H9 (cell line): ENCODE measurements around the gene RYR1. TPM values are rescaled to one million over a fixed set of nuclear protein-coding genes. Genes with fewer than 3 reads are reported as not detected.

Experiments
- DNase-seq: peaks from one replicate; pipeline ENCODE4 v3.0.0-alpha.2; 2017
- H2AFZ ChIP-seq: one replicate; pipeline ENCODE4 v1.6.1; 2013; ENCODE audit warnings: mild to moderate bottlenecking, low read length, control low read depth, moderate library complexity
- H2AK5ac ChIP-seq: 2 replicates; pipeline ENCODE4 v1.6.1; 2013; ENCODE audit warnings: low read length, control low read depth, mixed read lengths; ENCODE audit not compliant: insufficient read length
- H2BK120ac ChIP-seq: one replicate; pipeline ENCODE4 v1.6.1; 2013; ENCODE audit warnings: low read depth, mild to moderate bottlenecking, low read length, control low read depth, inconsistent platforms; ENCODE audit not compliant: poor library complexity, severe bottlenecking
- H2BK12ac ChIP-seq: 2 replicates; pipeline ENCODE4 v1.6.1; 2013; ENCODE audit warnings: low read length, control low read depth, mixed read lengths, low read depth; ENCODE audit not compliant: insufficient read length
- H2BK15ac ChIP-seq: 2 replicates; pipeline ENCODE4 v1.6.1; 2013; ENCODE audit warnings: low read depth, low read length, control low read depth
- H2BK20ac ChIP-seq: one replicate; pipeline ENCODE4 v1.6.1; 2013; ENCODE audit warnings: low read depth, mild to moderate bottlenecking, low read length, control low read depth, inconsistent platforms; ENCODE audit not compliant: poor library complexity, severe bottlenecking
- H2BK5ac ChIP-seq: 2 replicates; pipeline ENCODE4 v1.6.1; 2013; ENCODE audit warnings: low read length, control low read depth, mixed read lengths; ENCODE audit not compliant: insufficient read length
- H3K14ac ChIP-seq: 2 replicates; pipeline ENCODE4 v1.6.1; 2013; ENCODE audit warnings: low read length, control low read depth; ENCODE audit not compliant: insufficient read depth
- H3K18ac ChIP-seq: 2 replicates; pipeline ENCODE4 v1.6.1; 2013; ENCODE audit warnings: low read depth, mild to moderate bottlenecking, mixed read lengths, low read length, control low read depth; ENCODE audit not compliant: insufficient read length
- H3K23ac ChIP-seq: 2 replicates; pipeline ENCODE4 v1.6.1; 2013; ENCODE audit warnings: low read length, control low read depth, mixed read lengths, low read depth; ENCODE audit not compliant: insufficient read length
- H3K23me2 ChIP-seq: 2 replicates; pipeline ENCODE4 v1.6.1; 2013; ENCODE audit warnings: low read depth, mild to moderate bottlenecking, mixed read lengths, low read length, control low read depth; ENCODE audit not compliant: insufficient read length, poor library complexity, severe bottlenecking
- H3K27ac ChIP-seq: 2 replicates; pipeline ENCODE4 v1.5.1; 2013; ENCODE audit warnings: low read length, control low read depth, mixed read lengths, low read depth; ENCODE audit not compliant: insufficient read length
- H3K27me3 ChIP-seq: 2 replicates; pipeline ENCODE4 v1.6.1; 2013; ENCODE audit warnings: low read length, control low read depth, inconsistent platforms; ENCODE audit not compliant: insufficient read depth
- H3K4ac ChIP-seq: 2 replicates; pipeline ENCODE4 v1.6.1; 2013; ENCODE audit warnings: low read depth, mild to moderate bottlenecking, control low read depth, inconsistent platforms, low read length, moderate library complexity
- H3K4me1 ChIP-seq: 2 replicates; pipeline ENCODE4 v1.6.1; 2013; ENCODE audit warnings: low read length, control low read depth, inconsistent platforms; ENCODE audit not compliant: insufficient read depth
- H3K4me2 ChIP-seq: 2 replicates; pipeline ENCODE4 v1.6.1; 2013; ENCODE audit warnings: low read length, control low read depth, mixed read lengths; ENCODE audit not compliant: insufficient read length, insufficient read depth
- H3K56ac ChIP-seq: 2 replicates; pipeline ENCODE4 v1.6.1; 2013; ENCODE audit warnings: low read depth, mild to moderate bottlenecking, mixed read lengths, low read length, control low read depth; ENCODE audit not compliant: insufficient read length
- H3K79me1 ChIP-seq: 2 replicates; pipeline ENCODE4 v1.6.1; 2013; ENCODE audit warnings: low read depth, mild to moderate bottlenecking, moderate library complexity, low read length, control low read depth, inconsistent platforms; ENCODE audit not compliant: insufficient read depth, poor library complexity, severe bottlenecking
- H3K79me2 ChIP-seq: 2 replicates; pipeline ENCODE4 v1.6.1; 2013; ENCODE audit warnings: low read length, control low read depth, inconsistent platforms; ENCODE audit not compliant: insufficient read depth
- H3K9ac ChIP-seq: 2 replicates; pipeline ENCODE4 v1.6.1; 2013; ENCODE audit warnings: low read length, control low read depth, mixed read lengths; ENCODE audit not compliant: insufficient read length; ENCODE audit errors: extremely low read depth
- H3K9me3 ChIP-seq: one replicate; pipeline ENCODE4 v1.6.1; 2013; ENCODE audit warnings: low read depth, low read length, inconsistent platforms; ENCODE audit not compliant: control insufficient read depth
- H3T11ph ChIP-seq: one replicate; pipeline ENCODE4 v1.6.1; 2013; ENCODE audit warnings: mild to moderate bottlenecking, low read length, control low read depth, inconsistent platforms
- H4K20me1 ChIP-seq: one replicate; pipeline ENCODE4 v1.6.1; 2013; ENCODE audit not compliant: control insufficient read depth, insufficient read length, insufficient read depth
- H4K5ac ChIP-seq: 2 replicates; pipeline ENCODE4 v1.6.1; 2013; ENCODE audit warnings: low read depth, mild to moderate bottlenecking, mixed read lengths, low read length, control low read depth; ENCODE audit not compliant: insufficient read length
- H4K8ac ChIP-seq: replicated peaks from 2 replicates; pipeline ENCODE4 v1.6.1; 2013; ENCODE audit warnings: low read length, control low read depth, mixed read lengths, low read depth; ENCODE audit not compliant: insufficient read length
- H4K91ac ChIP-seq: 2 replicates; pipeline ENCODE4 v1.6.1; 2013; ENCODE audit warnings: low read depth, mild to moderate bottlenecking, moderate library complexity, mixed read lengths, low read length, control low read depth; ENCODE audit not compliant: insufficient read length
- H3K27ac Mint-ChIP-seq, 3 experiments: 2 replicates in 2 of 3; 3 replicates in 1 of 3; pipeline ENCODE4 v1.8.0; 2020 to 2021; ENCODE audit warnings: mixed read lengths in 3 of 3, mild to moderate bottlenecking in 1 of 3, moderate library complexity in 1 of 3
- H3K27me3 Mint-ChIP-seq: 2 replicates; pipeline ENCODE4 v1.8.0; 2021; ENCODE audit warnings: low read depth, mild to moderate bottlenecking, moderate library complexity, mixed read lengths
- H3K36me3 Mint-ChIP-seq, 3 experiments: 2 replicates in 2 of 3; 3 replicates in 1 of 3; pipeline ENCODE4 v1.8.0; 2020 to 2021; ENCODE audit warnings: low read depth in 3 of 3, mixed read lengths in 3 of 3; ENCODE audit not compliant: insufficient read depth in 1 of 3
- H3K4me1 Mint-ChIP-seq, 2 experiments: 2 replicates each; pipeline ENCODE4 v1.8.0; 2020; ENCODE audit warnings: mixed read lengths in 2 of 2
- H3K4me3 Mint-ChIP-seq, 2 experiments: 2 replicates in 1 of 2; 3 replicates in 1 of 2; pipeline ENCODE4 v1.8.0; 2020 to 2021; ENCODE audit warnings: mild to moderate bottlenecking in 2 of 2, mixed read lengths in 2 of 2, moderate library complexity in 1 of 2
- H3K9me3 Mint-ChIP-seq, 2 experiments: 2 replicates in 1 of 2; 3 replicates in 1 of 2; pipeline ENCODE4 v1.8.0; 2020; ENCODE audit warnings: mild to moderate bottlenecking in 2 of 2, mixed read lengths in 2 of 2, moderate library complexity in 1 of 2
- WGBS: extraction: QIAGEN DNeasy Blood & Tissue Kit; methylation state at CpG from one replicate; pipeline ENCODE4 v1.1.7; 2013; ENCODE audit warnings: missing lambda C conversion rate, low lambda C conversion rate, mixed read lengths; ENCODE audit not compliant: insufficient read length; ENCODE audit errors: extremely low coverage; 5-methylcytosine and 5-hydroxymethylcytosine counted together
- total RNA-seq: library from RNA; stranded (reverse); gene quantifications from 2 replicates; pipeline ENCODE4 v1.2.1, GENCODE V29; 2021
- TF ChIP-seq, protein P1 (sequence below): fragments of 200-600 bp; sonication (generic); conservative IDR thresholded peaks from 3 replicates; pipeline ENCODE4 v1.8.0; 2021; ENCODE audit warnings: antibody characterized with exemption, mild to moderate bottlenecking

Gene RYR1
- total RNA-seq, 1 experiment from 2014 or later = 8.9 TPM

DNA sequence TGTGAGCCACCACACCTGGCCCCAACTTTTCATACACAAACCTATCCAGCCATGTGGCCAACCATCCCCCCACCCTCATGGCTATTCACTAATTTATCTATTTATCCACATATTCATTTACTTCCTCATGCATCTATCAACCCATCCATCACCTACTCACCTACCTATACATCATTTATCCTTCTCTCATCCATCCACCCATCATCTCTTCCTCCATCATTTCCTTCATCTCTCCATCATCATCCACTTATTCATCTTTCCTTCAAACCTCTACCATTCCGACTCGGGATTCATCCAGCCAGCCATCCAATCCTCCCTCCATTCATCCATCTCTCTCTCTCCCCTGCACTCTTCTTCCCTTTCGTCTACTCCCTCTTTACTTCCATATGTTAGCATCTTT lies 54.6 kb downstream of the RYR1 start:
- Histone ChIP-seq H3K27me3 (no peaks in the 10 kb centered on the region), H2AFZ (no peak overlapping the region), H3K4ac (no peak overlapping the region), H3K79me2 (no peaks in the 10 kb centered on the region), H3K56ac (no peak overlapping the region), H3K4me2 (no peak overlapping the region), H3K14ac (no peak overlapping the region), H4K5ac (no peak overlapping the region), H4K20me1 (no peaks in the 10 kb centered on the region), H4K8ac (no peak overlapping the region), H3K23me2 (no peaks in the 10 kb centered on the region), H2BK120ac (no peak overlapping the region), H3T11ph (no peak overlapping the region), H3K79me1 (no peaks in the 10 kb centered on the region), H3K9me3 (no peaks in the 10 kb centered on the region), H2BK5ac (no peak overlapping the region), H2BK20ac (no peak overlapping the region), H3K23ac (no peak overlapping the region), H3K27ac (no peak overlapping the region), H4K91ac (no peak overlapping the region), H3K4me1 (no peaks in the 10 kb centered on the region), H2BK15ac (no peak overlapping the region), H3K18ac (no peak overlapping the region), H2BK12ac (no peak overlapping the region), H3K9ac (no peak overlapping the region), H2AK5ac (no peak overlapping the region)
- H3K36me3 Mint-ChIP-seq = peaks cover 49 to 65% (median 53%) of the 10 kb centered on the region in 3 experiments
- H3K27me3 Mint-ChIP-seq = no peaks in the 10 kb centered on the region
- H3K9me3 Mint-ChIP-seq = peaks cover 0 to 2% of the 10 kb centered on the region in 2 experiments; a peak in 1 of 5 replicates
- peaks cover 0 to 5% of the 10 kb centered on the region in 2 experiments; a peak in 2 of 4 replicates for H3K4me1 Mint-ChIP-seq
- no peak for DNase-seq
- no peak overlapping the region; a peak in 1 of 7 replicates for H3K27ac Mint-ChIP-seq
- WGBS = 100% methylated on average over 3 of the region's 3 CpGs
- TF ChIP-seq, protein P1, sequence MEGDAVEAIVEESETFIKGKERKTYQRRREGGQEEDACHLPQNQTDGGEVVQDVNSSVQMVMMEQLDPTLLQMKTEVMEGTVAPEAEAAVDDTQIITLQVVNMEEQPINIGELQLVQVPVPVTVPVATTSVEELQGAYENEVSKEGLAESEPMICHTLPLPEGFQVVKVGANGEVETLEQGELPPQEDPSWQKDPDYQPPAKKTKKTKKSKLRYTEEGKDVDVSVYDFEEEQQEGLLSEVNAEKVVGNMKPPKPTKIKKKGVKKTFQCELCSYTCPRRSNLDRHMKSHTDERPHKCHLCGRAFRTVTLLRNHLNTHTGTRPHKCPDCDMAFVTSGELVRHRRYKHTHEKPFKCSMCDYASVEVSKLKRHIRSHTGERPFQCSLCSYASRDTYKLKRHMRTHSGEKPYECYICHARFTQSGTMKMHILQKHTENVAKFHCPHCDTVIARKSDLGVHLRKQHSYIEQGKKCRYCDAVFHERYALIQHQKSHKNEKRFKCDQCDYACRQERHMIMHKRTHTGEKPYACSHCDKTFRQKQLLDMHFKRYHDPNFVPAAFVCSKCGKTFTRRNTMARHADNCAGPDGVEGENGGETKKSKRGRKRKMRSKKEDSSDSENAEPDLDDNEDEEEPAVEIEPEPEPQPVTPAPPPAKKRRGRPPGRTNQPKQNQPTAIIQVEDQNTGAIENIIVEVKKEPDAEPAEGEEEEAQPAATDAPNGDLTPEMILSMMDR = no peak
- H3K4me3 Mint-ChIP-seq = no peak overlapping the region
